ENCODE results near the gene CBLN4. TPM values are rescaled to one million over a fixed set of nuclear protein-coding genes. Genes with fewer than 3 reads are reported as not detected.

CBLN4 gene
- total RNA-seq, 1 experiment from 2014 or later = not detected

DNA sequence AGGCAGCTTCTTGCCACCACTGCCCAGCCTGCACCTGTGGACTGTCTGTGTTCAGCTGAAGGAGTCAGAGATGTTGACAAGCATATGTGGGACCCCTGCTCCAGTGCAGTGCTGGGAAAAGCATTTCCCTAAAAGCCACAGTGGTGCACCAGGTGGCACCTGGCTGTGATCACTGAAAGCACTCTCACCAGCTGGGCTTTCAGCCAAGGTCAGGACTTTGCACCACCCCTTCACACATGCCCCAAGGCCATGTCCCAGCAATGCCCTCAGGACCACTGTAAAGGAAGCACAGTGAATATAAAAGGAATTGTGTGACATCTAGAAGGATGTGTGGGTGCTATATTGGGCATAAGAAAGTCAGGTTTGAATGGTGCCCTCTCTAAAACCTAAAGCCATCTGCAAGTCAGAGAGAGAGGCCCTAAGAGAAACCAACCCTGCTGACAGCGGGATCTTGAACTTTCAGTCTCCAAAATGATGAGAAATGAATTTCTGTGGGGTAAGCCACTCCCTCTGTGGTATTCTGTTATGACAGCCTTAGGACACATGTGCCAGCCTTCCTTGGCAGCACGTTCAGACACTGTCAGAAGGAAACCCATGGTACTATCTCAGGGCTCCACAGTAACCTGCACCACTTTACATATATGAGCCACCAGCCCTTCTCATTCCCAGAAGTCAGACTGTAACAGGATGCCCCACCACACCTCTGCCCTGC lies 30.7 kb downstream of the CBLN4 start:
- no peak overlapping the region for H3K4me3 ChIP-seq (ENCODE audit: low read length)
- H3K27ac ChIP-seq (ENCODE audit: low read length) = no peak overlapping the region
- H4K20me1 ChIP-seq (ENCODE audit: insufficient read depth, low read depth, low read length) = no peaks in the 10 kb centered on the region
- no peak overlapping the region for H3K9ac ChIP-seq (ENCODE audit: low read length)
- H3K4me1 ChIP-seq (ENCODE audit: low read length) = no peaks in the 10 kb centered on the region
- H3K79me2 ChIP-seq (ENCODE audit: low read length) = no peaks in the 10 kb centered on the region
- DNase-seq = no peak
- no peaks in the 10 kb centered on the region for H3K9me2 ChIP-seq (replicated peaks; ENCODE audit: insufficient read depth, low read length)
- no peaks in the 10 kb centered on the region for H3K27me3 ChIP-seq (ENCODE audit: low read length)
- H2AFZ ChIP-seq (ENCODE audit: low read length) = no peak overlapping the region
- no peak overlapping the region for H3K4me2 ChIP-seq (ENCODE audit: low read depth, low read length, poor library complexity, severe bottlenecking)
- peaks cover 17% of the 10 kb centered on the region for H3K9me3 ChIP-seq (ENCODE audit: low read length)
- H3K36me3 ChIP-seq (ENCODE audit: insufficient read depth, low read length) = no peaks in the 10 kb centered on the region

DNA sequence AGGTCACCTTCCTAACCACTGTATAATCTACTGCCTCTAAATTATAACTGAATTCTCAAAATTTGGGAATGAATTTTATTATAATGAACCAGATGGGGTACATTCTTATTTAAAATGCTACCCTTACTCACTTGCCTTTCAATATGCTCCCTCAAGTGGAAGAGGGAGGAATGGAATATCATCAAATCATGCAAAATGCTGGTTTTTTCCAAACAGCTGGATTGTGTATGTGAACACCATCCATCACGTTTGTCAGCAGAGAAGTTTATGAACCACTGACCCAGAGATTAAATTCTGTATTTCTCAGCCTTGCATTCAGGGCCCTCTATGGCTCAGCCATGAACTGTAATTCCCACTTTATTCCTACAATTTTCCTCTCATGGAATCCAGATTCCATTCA lies 40.5 kb downstream of the CBLN4 start:
- no peaks in the 10 kb centered on the region for H3K79me2 ChIP-seq (ENCODE audit: low read length)

DNA sequence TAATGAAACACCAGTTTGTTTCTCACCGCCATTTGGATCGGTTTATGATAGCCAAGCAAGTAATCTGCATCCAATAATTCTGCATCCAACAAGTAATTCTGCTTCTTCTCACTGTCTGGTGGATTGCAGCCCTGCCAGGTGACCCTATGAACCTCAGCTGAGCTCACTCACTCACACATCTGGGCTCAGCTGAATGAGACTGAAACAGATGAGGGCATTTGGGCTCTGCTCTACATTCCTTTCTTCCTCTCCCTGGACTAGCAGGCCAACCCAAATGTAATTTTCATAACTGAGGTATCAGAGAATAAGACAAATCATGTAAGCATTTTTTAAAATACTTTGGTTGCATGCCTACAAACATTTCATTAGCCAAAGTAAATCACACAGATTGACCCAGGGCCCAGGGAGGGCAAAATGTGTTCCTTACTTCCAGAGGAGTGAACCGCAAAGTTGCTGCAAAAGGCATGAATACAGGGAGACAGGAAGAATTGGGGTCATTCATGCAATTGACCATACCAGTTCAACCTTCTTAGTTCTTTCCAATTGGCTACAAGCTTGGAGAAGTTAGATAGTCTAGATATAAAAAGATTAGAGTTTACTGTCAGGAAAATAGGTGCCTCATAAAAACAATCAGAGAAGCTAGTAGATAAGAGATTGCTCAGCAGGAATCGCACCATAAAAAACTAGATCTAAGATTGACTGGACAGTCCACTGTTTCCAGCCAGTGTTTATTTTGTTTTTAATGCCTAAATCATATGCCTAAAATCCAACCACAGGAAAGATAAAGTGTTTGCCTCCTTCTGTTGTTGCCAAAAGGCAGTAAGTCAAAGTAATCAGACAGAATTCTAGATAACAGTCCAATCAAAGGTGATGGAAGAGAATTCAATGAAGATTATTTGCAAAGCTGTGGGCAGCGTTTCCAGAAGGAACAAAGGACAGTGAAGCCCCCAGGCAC lies 43.7 kb downstream of the CBLN4 start:
- H2AFZ ChIP-seq (ENCODE audit: low read length) = no peak overlapping the region
- no peak for DNase-seq
- no peaks in the 10 kb centered on the region for H3K4me1 ChIP-seq (ENCODE audit: low read length)
- H3K36me3 ChIP-seq (ENCODE audit: insufficient read depth, low read length) = no peaks in the 10 kb centered on the region
- no peaks in the 10 kb centered on the region for H3K27me3 ChIP-seq (ENCODE audit: low read length)
- H4K20me1 ChIP-seq (ENCODE audit: insufficient read depth, low read depth, low read length) = no peaks in the 10 kb centered on the region
- H3K9me3 ChIP-seq (ENCODE audit: low read length) = peaks cover 51% of the 10 kb centered on the region
- no peak overlapping the region for H3K4me2 ChIP-seq (ENCODE audit: low read depth, low read length, poor library complexity, severe bottlenecking)
- no peaks in the 10 kb centered on the region for H3K9me2 ChIP-seq (replicated peaks; ENCODE audit: insufficient read depth, low read length)
- no peak overlapping the region for H3K27ac ChIP-seq (ENCODE audit: low read length)
- H3K4me3 ChIP-seq (ENCODE audit: low read length) = no peak overlapping the region
- no peak overlapping the region for H3K9ac ChIP-seq (ENCODE audit: low read length)
- H3K79me2 ChIP-seq (ENCODE audit: low read length) = no peaks in the 10 kb centered on the region

More for the DNA sequence above, 40.5 kb downstream of the CBLN4 start:
- Histone ChIP-seq H3K36me3 (ENCODE audit: insufficient read depth, low read length) (no peaks in the 10 kb centered on the region), H3K9ac (ENCODE audit: low read length) (no peak overlapping the region), H3K4me3 (ENCODE audit: low read length) (no peak overlapping the region), H3K9me2 (replicated peaks; ENCODE audit: insufficient read depth, low read length) (no peaks in the 10 kb centered on the region), H3K27ac (ENCODE audit: low read length) (no peak overlapping the region), H3K27me3 (ENCODE audit: low read length) (no peaks in the 10 kb centered on the region), H2AFZ (ENCODE audit: low read length) (no peak overlapping the region), H3K4me1 (ENCODE audit: low read length) (no peaks in the 10 kb centered on the region), H3K4me2 (ENCODE audit: low read depth, low read length, poor library complexity, severe bottlenecking) (no peak overlapping the region), H4K20me1 (ENCODE audit: insufficient read depth, low read depth, low read length) (no peaks in the 10 kb centered on the region), H3K9me3 (ENCODE audit: low read length) (peaks cover 49% of the 10 kb centered on the region)
- no peak for DNase-seq

DNA sequence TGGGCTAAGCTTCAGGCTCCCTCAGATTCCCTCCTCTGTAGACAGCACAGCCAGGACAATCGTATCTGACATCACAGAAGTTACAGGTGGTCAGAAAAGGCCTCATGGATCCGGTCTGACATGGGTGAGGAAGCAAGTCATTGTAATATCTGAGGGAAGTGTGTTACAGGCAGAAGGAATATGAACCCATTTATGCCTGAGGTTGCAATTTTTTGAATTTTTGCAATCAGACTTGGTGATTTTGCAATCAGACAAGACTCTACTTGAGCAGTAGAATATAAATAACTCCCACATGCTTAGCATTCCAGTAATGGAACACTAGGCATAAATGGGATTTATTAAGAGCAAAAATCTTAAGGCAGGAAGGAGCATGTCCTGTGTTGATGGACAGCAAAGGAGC lies 52.1 kb downstream of the CBLN4 start:
- Histone ChIP-seq H3K27ac (ENCODE audit: low read length) (no peak overlapping the region), H3K79me2 (ENCODE audit: low read length) (no peaks in the 10 kb centered on the region), H3K9me2 (replicated peaks; ENCODE audit: insufficient read depth, low read length) (no peaks in the 10 kb centered on the region), H3K4me3 (ENCODE audit: low read length) (no peak overlapping the region), H3K4me1 (ENCODE audit: low read length) (no peaks in the 10 kb centered on the region), H3K9ac (ENCODE audit: low read length) (no peak overlapping the region), H3K27me3 (ENCODE audit: low read length) (no peaks in the 10 kb centered on the region), H3K9me3 (ENCODE audit: low read length) (peaks cover 43% of the 10 kb centered on the region), H3K4me2 (ENCODE audit: low read depth, low read length, poor library complexity, severe bottlenecking) (no peak overlapping the region), H2AFZ (ENCODE audit: low read length) (no peak overlapping the region), H4K20me1 (ENCODE audit: insufficient read depth, low read depth, low read length) (no peaks in the 10 kb centered on the region), H3K36me3 (ENCODE audit: insufficient read depth, low read length) (no peaks in the 10 kb centered on the region)
- DNase-seq = no peak

DNA sequence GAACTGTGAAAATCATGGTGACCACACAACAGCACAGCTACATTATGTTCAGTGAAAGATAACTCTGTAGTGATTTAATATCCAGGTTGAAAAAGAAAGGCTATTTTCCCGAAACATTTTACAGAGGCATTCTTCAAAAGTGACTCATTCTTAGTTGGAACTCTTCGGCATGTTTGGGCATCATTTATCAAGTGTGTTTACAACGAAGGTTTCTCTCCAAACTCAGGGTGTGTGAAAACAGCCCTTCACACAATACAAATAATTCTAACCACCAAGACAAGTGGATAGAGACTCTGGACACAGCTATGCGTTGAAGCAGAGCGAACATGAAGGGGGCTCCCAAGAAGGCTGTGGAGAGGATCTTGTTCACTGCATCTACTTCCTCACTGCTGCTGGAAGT lies 57.6 kb downstream of the CBLN4 start:
- no peak for DNase-seq
- H4K20me1 ChIP-seq (ENCODE audit: insufficient read depth, low read depth, low read length) = no peaks in the 10 kb centered on the region

More for the DNA sequence above, 57.6 kb downstream of the CBLN4 start:
- Histone ChIP-seq H3K4me1 (ENCODE audit: low read length) (no peaks in the 10 kb centered on the region), H3K9ac (ENCODE audit: low read length) (no peak overlapping the region), H3K27me3 (ENCODE audit: low read length) (no peaks in the 10 kb centered on the region), H3K9me3 (ENCODE audit: low read length) (peaks cover 48% of the 10 kb centered on the region), H3K36me3 (ENCODE audit: insufficient read depth, low read length) (no peaks in the 10 kb centered on the region), H3K4me3 (ENCODE audit: low read length) (no peak overlapping the region), H3K79me2 (ENCODE audit: low read length) (no peaks in the 10 kb centered on the region), H3K27ac (ENCODE audit: low read length) (no peak overlapping the region), H3K4me2 (ENCODE audit: low read depth, low read length, poor library complexity, severe bottlenecking) (no peak overlapping the region), H3K9me2 (replicated peaks; ENCODE audit: insufficient read depth, low read length) (no peaks in the 10 kb centered on the region), H2AFZ (ENCODE audit: low read length) (no peak overlapping the region)

Other genes starting within 250 kb of the CBLN4 start
- not detected in 2 replicates for gene MC3R, start 243.2 kb upstream of the CBLN4 start, total RNA-seq (2014; rRNA removed; shearing (Covaris generic); ENCODE audit: low replicate concordance)

All from Karpas-422 (cell line).